Measurements from ENCODE around the gene PLPPR3.

GRCh38 chr19:821825-822503, at the start of gene PLPPR3:
- TF ChIP-seq POLR2A (IDR thresholded peaks at IDR 0.05; ENCODE audit: low read length), result no peak
- no peak for TF ChIP-seq GATA1 (IDR thresholded peaks at IDR 0.05; ENCODE audit: low read depth, low read length)

All from erythroblast (primary cell).